Measurements from ENCODE around the gene FLVCR2.

Gene FLVCR2

DNA sequence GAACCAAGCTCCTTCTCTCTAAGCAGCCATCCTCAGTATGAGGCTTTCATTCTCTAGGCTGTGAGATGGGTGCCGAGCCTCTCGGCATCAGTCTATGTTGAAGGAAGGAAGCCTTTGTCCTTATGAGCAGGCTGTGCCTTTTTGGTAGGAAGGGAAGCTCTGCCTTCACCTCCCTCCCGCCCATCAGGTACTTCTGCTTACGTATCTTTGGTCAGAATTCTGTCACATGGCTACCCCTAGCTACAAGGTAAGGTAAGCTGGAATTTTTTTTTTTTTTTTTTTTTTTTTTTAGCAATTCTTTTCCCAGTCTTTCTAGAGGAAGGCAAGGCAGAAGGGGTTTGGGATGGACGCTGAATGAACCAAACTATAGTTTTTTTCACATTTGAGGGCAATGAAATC lies 39.3 kb upstream of the FLVCR2 start:
- DNase-seq (ENCODE audit: insufficient read length, low spot score) (no peak), FAIRE-seq (no peak)
- TF ChIP-seq CTCF (IDR thresholded peaks at IDR 0.05; ENCODE audit: insufficient read depth, missing control alignments) = no peak

GRCh38 chr14:75539561-75540478 lies 38.6 kb upstream of the FLVCR2 start:
- FAIRE-seq (no peak), DNase-seq (ENCODE audit: insufficient read length, low spot score) (no peak)
- no peak for TF ChIP-seq CTCF (IDR thresholded peaks at IDR 0.05; ENCODE audit: insufficient read depth, missing control alignments)

- DNase-seq (ENCODE audit: insufficient read length, low spot score) (no peak), FAIRE-seq (no peak)
- TF ChIP-seq CTCF (IDR thresholded peaks at IDR 0.05; ENCODE audit: insufficient read depth, missing control alignments) = no peak
These were observed 38.0 kb upstream of the FLVCR2 start for GRCh38 chr14:75540479-75540851.

DNA sequence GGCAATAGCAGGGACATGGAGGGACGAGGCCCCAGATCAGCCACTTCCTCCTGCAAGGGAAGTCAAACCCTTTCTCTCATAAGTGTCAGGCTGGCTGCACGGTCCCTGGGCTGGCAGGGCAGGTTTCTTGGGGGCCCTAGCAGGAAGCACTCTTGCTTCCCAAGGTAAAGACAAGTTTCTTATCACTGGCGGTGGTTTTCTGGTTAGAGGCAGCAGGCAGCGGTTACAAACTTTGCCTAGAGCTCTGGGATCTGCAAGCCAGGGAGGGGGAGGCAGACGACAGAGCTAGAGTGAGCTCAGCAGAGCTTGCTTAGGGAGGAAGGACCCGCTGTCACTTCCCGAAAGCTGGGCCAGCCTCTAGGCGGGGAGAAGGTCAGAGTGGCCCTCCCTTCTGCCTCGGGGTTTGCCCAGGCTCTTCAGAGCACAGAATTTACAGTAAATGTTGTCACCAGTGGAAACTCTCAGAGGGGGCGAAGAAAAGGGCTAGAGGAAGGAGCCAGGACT lies 35.8 kb upstream of the FLVCR2 start:
- FAIRE-seq (no peak), DNase-seq (ENCODE audit: insufficient read length, low spot score) (no peak)
- TF ChIP-seq CTCF (IDR thresholded peaks at IDR 0.05; ENCODE audit: insufficient read depth, missing control alignments) = no peak

DNA sequence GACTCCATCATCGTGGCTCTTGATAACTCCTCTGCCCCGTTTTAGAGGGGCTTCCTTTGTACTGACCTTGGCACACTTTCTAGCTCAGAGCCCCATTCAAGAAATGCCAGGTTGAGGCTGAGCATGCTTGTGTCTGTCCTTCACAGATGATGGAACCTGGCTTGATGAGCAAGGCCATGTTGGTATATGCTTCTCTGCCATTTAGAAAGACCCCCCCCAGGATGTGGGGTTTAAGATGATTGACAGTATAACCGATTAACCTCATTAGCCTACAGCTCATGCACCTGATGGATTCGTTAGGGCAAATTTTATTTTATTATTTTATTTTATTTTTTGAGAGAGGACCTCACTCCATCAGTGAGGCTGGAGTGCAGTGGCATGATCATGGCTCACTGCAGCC lies 35.2 kb upstream of the FLVCR2 start:
- no peak for DNase-seq (ENCODE audit: insufficient read length, low spot score)
- no peak for FAIRE-seq
- no peak for TF ChIP-seq CTCF (IDR thresholded peaks at IDR 0.05; ENCODE audit: insufficient read depth, missing control alignments)

DNA sequence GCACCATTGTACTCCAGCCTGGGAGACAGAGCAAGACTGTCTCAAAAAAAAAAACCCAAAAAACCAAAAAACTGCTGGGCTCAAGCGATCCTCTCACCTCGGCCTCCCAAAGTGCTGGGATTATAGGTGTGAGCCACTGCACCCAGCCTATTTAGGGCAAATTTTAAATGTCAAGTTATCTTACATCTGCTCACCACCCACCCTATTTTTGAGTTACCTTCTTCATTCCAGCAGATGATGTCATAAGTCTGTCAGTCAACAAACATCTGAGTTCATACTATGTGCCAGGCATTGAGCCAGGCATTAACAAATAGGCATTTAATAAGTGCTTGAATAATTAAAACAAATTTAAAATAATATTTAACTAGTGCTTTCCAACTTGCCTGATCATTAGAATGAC lies 34.6 kb upstream of the FLVCR2 start:
- DNase-seq (ENCODE audit: insufficient read length, low spot score) (no peak), FAIRE-seq (no peak)
- TF ChIP-seq CTCF (IDR thresholded peaks at IDR 0.05; ENCODE audit: insufficient read depth, missing control alignments) = no peak

DNA sequence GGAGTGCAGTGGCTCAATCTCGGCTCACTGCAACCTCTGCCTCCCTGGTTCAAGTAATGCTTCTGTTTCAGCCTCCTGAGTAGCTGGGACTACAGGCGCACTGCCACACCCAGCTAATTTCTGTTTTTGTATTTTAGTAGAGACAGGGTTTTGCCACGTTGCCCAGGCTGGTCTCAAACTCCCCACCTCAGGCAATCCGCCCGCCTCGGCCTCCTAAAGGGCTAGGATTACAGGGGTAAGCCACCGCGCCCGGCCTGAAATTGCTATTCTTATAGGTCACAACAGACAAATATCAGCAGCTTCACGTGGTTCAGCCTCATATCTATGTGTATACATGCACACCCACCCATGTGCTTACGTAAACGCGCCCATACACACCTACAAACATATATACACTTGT lies 32.5 kb upstream of the FLVCR2 start:
- DNase-seq (ENCODE audit: insufficient read length, low spot score) (no peak), FAIRE-seq (no peak)
- no peak for TF ChIP-seq CTCF (IDR thresholded peaks at IDR 0.05; ENCODE audit: insufficient read depth, missing control alignments)
